ENCODE data around the gene ADRA2C.

GRCh38 chr4:3810111-3810680, 44.0 kb downstream of the ADRA2C start:
- no peak for TF ChIP-seq POLR2AphosphoS5 (IDR thresholded peaks at IDR 0.05)
- no peak for TF ChIP-seq CTCF (IDR thresholded peaks at IDR 0.05)
